ENCODE measurements around the gene LRCH1. TPM values are rescaled to one million over a fixed set of nuclear protein-coding genes. Genes with fewer than 3 reads are reported as not detected.

Gene LRCH1
- polyA plus RNA-seq, 1 of the 3 experiments (the other 2 are of a cell fraction): 5.5 TPM

- TF ChIP-seq SIN3A (IDR thresholded peaks at IDR 0.05; ENCODE audit: borderline replicate concordance, low read depth, low read length) (no peak), TCF12 (IDR thresholded peaks at IDR 0.05) (no peak), CHD2 (IDR thresholded peaks at IDR 0.05; ENCODE audit: low read length, partially characterized antibody) (no peak), GABPA (IDR thresholded peaks at IDR 0.05; ENCODE audit: low read depth) (no peak), ZBTB33 (IDR thresholded peaks at IDR 0.05; ENCODE audit: borderline replicate concordance, low read depth) (no peak)
Measured at GRCh38 chr13:46624821-46625220, 71.9 kb downstream of the LRCH1 start (continued).

GRCh38 chr13:46627462-46627861 lies 74.5 kb downstream of the LRCH1 start:
- CTCF ChIA-PET: interaction anchor here (1.0 kb wide), 1 partner anchor 56 kb away, joined by 3 read pairs; no protein-coding TSS in a partner anchor
- Histone ChIP-seq H4K20me1 (ENCODE audit: insufficient read depth) (peaks cover 19% of the 10 kb centered on the region), H3K4me3 (ENCODE audit: low read depth in 2 of 2, low read length in 1 of 2) (no peak overlapping the region), H2AFZ (ENCODE audit: low read depth) (no peak overlapping the region), H3K79me2 (ENCODE audit: insufficient read depth) (peaks cover 82% of the 10 kb centered on the region), H3F3A (replicated peaks; ENCODE audit: insufficient read depth) (no peaks in the 10 kb centered on the region), H3K4me2 (no peak overlapping the region), H3K27ac (ENCODE audit: low read depth in 2 of 2, low read length in 1 of 2) (peak overlapping the region in 1 of 2 experiments; percentile 29; a peak in 1 of 4 replicates), H3K27me3 (ENCODE audit: insufficient read depth) (no peaks in the 10 kb centered on the region), H3K9ac (no peak overlapping the region), H3K9me3 (no peaks in the 10 kb centered on the region), H3K9me2 (no peaks in the 10 kb centered on the region), H3K4me1 (ENCODE audit: control insufficient read depth in 1 of 2, insufficient read depth in 2 of 2, low read depth in 1 of 2, low read length in 1 of 2) (peaks cover 34 to 39% of the 10 kb centered on the region in 2 experiments; a peak in 3 of 4 replicates), H3K36me3 (replicated peaks in 1 of 2; ENCODE audit: control insufficient read depth in 1 of 2, insufficient read depth in 2 of 2, low read length in 1 of 2) (no peaks in the 10 kb centered on the region)
- 92% methylated on average over 4 of the region's 4 CpGs for WGBS (ENCODE audit: low lambda C conversion rate)
- POLR2A ChIA-PET: no interaction called here
- DNase-seq: no peak
- TF ChIP-seq EZH2phosphoT487 (IDR thresholded peaks at IDR 0.05; ENCODE audit: borderline replicate concordance, low read depth) (no peak), FOSL2 (IDR thresholded peaks at IDR 0.05; ENCODE audit: borderline replicate concordance, low read depth) (no peak), JUND (IDR thresholded peaks at IDR 0.05) (no peak), RXRA (IDR thresholded peaks at IDR 0.05; ENCODE audit: borderline replicate concordance, low read depth) (no peak), GABPA (IDR thresholded peaks at IDR 0.05; ENCODE audit: low read depth) (no peak), ELF1 (IDR thresholded peaks at IDR 0.05) (no peak), REST (IDR thresholded peaks at IDR 0.05; ENCODE audit: low read depth, low read length) (no peak), NRF1 (IDR thresholded peaks at IDR 0.05; ENCODE audit: low read depth, low read length) (no peak), TCF12 (IDR thresholded peaks at IDR 0.05) (no peak), IRF3 (IDR thresholded peaks at IDR 0.05; ENCODE audit: low read depth, low read length) (no peak), USF1 (IDR thresholded peaks at IDR 0.05; ENCODE audit: borderline replicate concordance, low read depth) (no peak), TEAD4 (IDR thresholded peaks at IDR 0.05; ENCODE audit: borderline replicate concordance, insufficient read depth) (no peak), CHD2 (IDR thresholded peaks at IDR 0.05; ENCODE audit: low read length, partially characterized antibody) (no peak), MEF2A (IDR thresholded peaks at IDR 0.05; ENCODE audit: borderline replicate concordance, low read depth) (no peak), NFIC (IDR thresholded peaks at IDR 0.05; ENCODE audit: borderline replicate concordance) (no peak), RFX5 (IDR thresholded peaks at IDR 0.05; ENCODE audit: low read length) (no peak), YY1 (IDR thresholded peaks at IDR 0.05; ENCODE audit: low read depth) (no peak), USF2 (IDR thresholded peaks at IDR 0.05; ENCODE audit: borderline replicate concordance, low read depth, low read length) (no peak), CTCF (IDR thresholded peaks at IDR 0.05) (no peak), RAD21 (IDR thresholded peaks at IDR 0.05; ENCODE audit: low read length) (no peak)

Data from SK-N-SH (cell line).